SK-N-SH (cell line): ENCODE measurements around the gene SLC9A2. TPM values are rescaled to one million over a fixed set of nuclear protein-coding genes. Genes with fewer than 3 reads are reported as not detected.

ENCODE experiments used
- CTCF ChIA-PET: fragments of 300-600, 350-600 bp; formaldehyde crosslinking; extraction: SDS; loops from one replicate; lab custom pipeline; 2021; lab: Yijun Ruan, JAX
- POLR2A ChIA-PET: fragments of 350-600 bp; sonication (Branson Sonifier 250); formaldehyde crosslinking; extraction: SDS; loops from one replicate; lab custom pipeline; 2020; ENCODE audit warnings: antibody characterized with exemption, inconsistent platforms; lab: Yijun Ruan, JAX
- DNase-seq: peaks from one replicate; pipeline ENCODE4 v3.0.0; 2012
- H2AFZ ChIP-seq: fragments of 200-600 bp; sonication (generic); 2 replicates; pipeline ENCODE4 v1.8.1; 2016; ENCODE audit warnings: antibody characterized with exemption, mild to moderate bottlenecking, low read depth
- H3F3A ChIP-seq: fragments of 200-600 bp; sonication (generic); replicated peaks from 2 replicates; pipeline ENCODE3; 2016; ENCODE audit warnings: antibody characterized with exemption, mild to moderate bottlenecking; ENCODE audit not compliant: insufficient read depth
- H3K27ac ChIP-seq, 2 experiments: fragments of 200-500 bp in 1 of 2; fragments of 200-600 bp in 1 of 2; sonication (Bioruptor generic) in 1 of 2; sonication (generic), shearing (Covaris generic) in 1 of 2; 2 replicates each; pipeline versions ENCODE4 v1.5.1 to v1.6.1; 2014 to 2016; ENCODE audit warnings: low read depth in 2 of 2, inconsistent platforms in 1 of 2, low read length in 1 of 2, mild to moderate bottlenecking in 1 of 2, mixed read lengths in 1 of 2
- H3K27me3 ChIP-seq: fragments of 200-600 bp; sonication (generic), shearing (Covaris generic); 2 replicates; pipeline ENCODE4 v1.6.1; 2016; ENCODE audit warnings: mixed run types; ENCODE audit not compliant: insufficient read depth
- H3K36me3 ChIP-seq, 2 experiments: fragments of 200-500 bp in 1 of 2; fragments of 200-600 bp in 1 of 2; sonication (Bioruptor generic) in 1 of 2; sonication (generic) in 1 of 2; replicated peaks in 1 of 2; 2 replicates each; pipeline versions ENCODE3 to v1.5.1; 2014 to 2016; ENCODE audit warnings: low read length in 1 of 2, mild to moderate bottlenecking in 1 of 2; ENCODE audit not compliant: insufficient read depth in 2 of 2, control insufficient read depth in 1 of 2
- H3K4me1 ChIP-seq, 2 experiments: fragments of 200-500 bp in 1 of 2; fragments of 200-600 bp in 1 of 2; sonication (Bioruptor generic) in 1 of 2; sonication (generic), shearing (Covaris generic) in 1 of 2; 2 replicates each; pipeline versions ENCODE4 v1.5.1 to v1.6.1; 2014 to 2016; ENCODE audit warnings: low read depth in 1 of 2, low read length in 1 of 2, mixed run types in 1 of 2; ENCODE audit not compliant: insufficient read depth in 2 of 2, control insufficient read depth in 1 of 2
- H3K4me2 ChIP-seq: fragments of 200-600 bp; sonication (generic), shearing (Covaris generic); 2 replicates; pipeline ENCODE4 v1.6.1; 2017; ENCODE audit warnings: mixed run types
- H3K4me3 ChIP-seq, 2 experiments: fragments of 200-500 bp in 1 of 2; fragments of 200-600 bp in 1 of 2; sonication (Bioruptor generic) in 1 of 2; sonication (generic), shearing (Covaris generic) in 1 of 2; 2 replicates each; pipeline versions ENCODE4 v1.5.1 to v1.8.1; 2014 to 2016; ENCODE audit warnings: low read depth in 2 of 2, inconsistent platforms in 1 of 2, low read length in 1 of 2, mild to moderate bottlenecking in 1 of 2, mixed read lengths in 1 of 2, moderate library complexity in 1 of 2
- H3K79me2 ChIP-seq: fragments of 200-600 bp; sonication (generic); 2 replicates; pipeline ENCODE4 v1.8.1; 2017; ENCODE audit warnings: mild to moderate bottlenecking; ENCODE audit not compliant: insufficient read depth
- H3K9ac ChIP-seq: fragments of 200-600 bp; sonication (generic); 2 replicates; pipeline ENCODE4 v1.6.1; 2017; ENCODE audit warnings: mixed run types
- H3K9me2 ChIP-seq: fragments of 200-600 bp; sonication (generic); 2 replicates; pipeline ENCODE4 v1.6.1; 2017; ENCODE audit warnings: mixed run types
- H3K9me3 ChIP-seq: fragments of 200-600 bp; sonication (generic); 2 replicates; pipeline ENCODE4 v1.6.1; 2017; ENCODE audit warnings: mixed run types, mild to moderate bottlenecking, moderate library complexity
- H4K20me1 ChIP-seq: fragments of 200-600 bp; sonication (generic); 2 replicates; pipeline ENCODE4 v1.6.1; 2017; ENCODE audit warnings: mild to moderate bottlenecking, mixed run types; ENCODE audit not compliant: insufficient read depth
- CHD2 ChIP-seq: fragments of 150-350 bp; IDR thresholded peaks from 2 replicates; pipeline ENCODE4 v1.6.1; 2018; ENCODE audit warnings: low read length; ENCODE audit not compliant: partially characterized antibody
- ELF1 ChIP-seq: IDR thresholded peaks from 2 replicates; pipeline ENCODE4 v1.4.0; 2012
- EP300 ChIP-seq, 2 experiments: IDR thresholded peaks; 2 replicates each; pipeline versions ENCODE4 v1.4.0 to v1.6.1; 2012; ENCODE audit warnings: borderline replicate concordance in 1 of 2, low read depth in 1 of 2, low read length in 1 of 2
- EZH2phosphoT487 ChIP-seq: fragments of 200-600 bp; sonication (generic); IDR thresholded peaks from 2 replicates; pipeline ENCODE4 v1.6.1; 2017; ENCODE audit warnings: low read depth, mixed run types, mild to moderate bottlenecking, antibody characterized with exemption, moderate library complexity, borderline replicate concordance
- FOSL2 ChIP-seq: IDR thresholded peaks from 2 replicates; pipeline ENCODE4 v1.4.0; 2012; ENCODE audit warnings: low read depth, mild to moderate bottlenecking, moderate library complexity, borderline replicate concordance
- FOXJ3 ChIP-seq: sonication (generic); formaldehyde crosslinking; IDR thresholded peaks from 2 replicates; pipeline ENCODE4 v1.5.1; 2020; ENCODE audit warnings: mild to moderate bottlenecking, missing genetic modification reagents
- FOXM1 ChIP-seq: IDR thresholded peaks from 2 replicates; pipeline ENCODE4 v1.4.0; 2012; ENCODE audit warnings: low read depth, mild to moderate bottlenecking
- MXI1 ChIP-seq: IDR thresholded peaks from 2 replicates; pipeline ENCODE4 v1.6.1; 2012; ENCODE audit warnings: mild to moderate bottlenecking, low read depth, low read length, improper control_type of control experiment
- NFIC ChIP-seq: IDR thresholded peaks from 2 replicates; pipeline ENCODE4 v1.4.0; 2012; ENCODE audit warnings: borderline replicate concordance
- NRF1 ChIP-seq: IDR thresholded peaks from 2 replicates; pipeline ENCODE4 v1.6.1; 2012; ENCODE audit warnings: low read depth, mild to moderate bottlenecking, low read length
- POLR2AphosphoS5 ChIP-seq: IDR thresholded peaks from 2 replicates; pipeline ENCODE4 v1.6.1; 2012; ENCODE audit warnings: low read depth, low read length
- RCOR1 ChIP-seq: fragments of 150-350 bp; IDR thresholded peaks from 2 replicates; pipeline ENCODE4 v1.6.1; 2017; ENCODE audit warnings: antibody characterized with exemption, low read length
- RXRA ChIP-seq: IDR thresholded peaks from 2 replicates; pipeline ENCODE4 v1.4.0; 2012; ENCODE audit warnings: low read depth, mild to moderate bottlenecking, borderline replicate concordance
- SIN3A ChIP-seq: IDR thresholded peaks from 2 replicates; pipeline ENCODE4 v1.6.1; 2012; ENCODE audit warnings: low read depth, mild to moderate bottlenecking, low read length, moderate library complexity, borderline replicate concordance
- TEAD4 ChIP-seq: IDR thresholded peaks from 2 replicates; pipeline ENCODE4 v1.4.0; 2012; ENCODE audit warnings: mild to moderate bottlenecking, borderline replicate concordance; ENCODE audit not compliant: insufficient read depth
- YY1 ChIP-seq: IDR thresholded peaks from 2 replicates; pipeline ENCODE4 v1.4.0; 2012; ENCODE audit warnings: low read depth, mild to moderate bottlenecking
- WGBS: methylation state at CpG from one replicate; pipeline ENCODE4 v1.1.6; 2017; ENCODE audit warnings: low lambda C conversion rate; 5-methylcytosine and 5-hydroxymethylcytosine counted together
- polyA plus RNA-seq, 3 experiments: library from polyadenylated mRNA; depleted of rRNA; stranded (reverse); fragments of >200 nt; gene quantifications; 2 replicates each; pipeline ENCODE4 v1.2.3, GENCODE V29; 2012
- TF ChIP-seq, protein P1 (sequence below): fragments of 150-350 bp; IDR thresholded peaks from 2 replicates; pipeline ENCODE4 v1.6.1; 2016; ENCODE audit warnings: mild to moderate bottlenecking, low read depth, low read length
- TF ChIP-seq, protein P2 (sequence below): fragments of 150-350 bp; IDR thresholded peaks from 2 replicates; pipeline ENCODE4 v1.6.1; 2017; ENCODE audit warnings: antibody characterized with exemption, low read length, low read depth, borderline replicate concordance
- TF ChIP-seq, protein P3 (sequence below): IDR thresholded peaks from 2 replicates; pipeline ENCODE4 v1.6.1; 2012; ENCODE audit warnings: mild to moderate bottlenecking, low read depth, low read length, moderate library complexity
- TF ChIP-seq, protein P4 (sequence below): IDR thresholded peaks from 2 replicates; pipeline ENCODE4 v1.4.0; 2012; ENCODE audit warnings: low read depth

Gene SLC9A2
- polyA plus RNA-seq, 1 of the 3 experiments (the other 2 are of a cell fraction) = not detected

DNA sequence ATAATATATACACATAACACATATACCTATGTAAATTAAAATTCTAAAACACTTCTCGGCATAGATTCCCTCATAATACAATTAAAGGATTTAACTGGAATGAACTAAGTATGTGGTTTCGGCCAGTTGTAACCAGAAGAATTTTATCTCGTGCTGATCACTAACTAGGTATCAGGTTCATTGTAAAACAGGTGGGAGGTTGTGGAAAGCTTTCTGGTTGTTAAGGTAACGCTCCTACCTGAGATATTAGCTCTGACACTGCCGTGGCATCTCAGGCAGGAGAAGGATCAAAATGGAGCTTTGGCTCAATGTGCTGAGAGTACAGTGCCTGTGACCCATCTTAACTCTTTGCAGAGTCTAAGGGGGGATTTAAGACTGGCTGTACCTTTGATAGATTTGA, 42.5 kb downstream of the SLC9A2 start:
- H3K9ac ChIP-seq = no peak overlapping the region
- no peaks in the 10 kb centered on the region for H3K79me2 ChIP-seq
- TF ChIP-seq, protein P1, sequence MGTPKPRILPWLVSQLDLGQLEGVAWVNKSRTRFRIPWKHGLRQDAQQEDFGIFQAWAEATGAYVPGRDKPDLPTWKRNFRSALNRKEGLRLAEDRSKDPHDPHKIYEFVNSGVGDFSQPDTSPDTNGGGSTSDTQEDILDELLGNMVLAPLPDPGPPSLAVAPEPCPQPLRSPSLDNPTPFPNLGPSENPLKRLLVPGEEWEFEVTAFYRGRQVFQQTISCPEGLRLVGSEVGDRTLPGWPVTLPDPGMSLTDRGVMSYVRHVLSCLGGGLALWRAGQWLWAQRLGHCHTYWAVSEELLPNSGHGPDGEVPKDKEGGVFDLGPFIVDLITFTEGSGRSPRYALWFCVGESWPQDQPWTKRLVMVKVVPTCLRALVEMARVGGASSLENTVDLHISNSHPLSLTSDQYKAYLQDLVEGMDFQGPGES = no peak
- TF ChIP-seq RXRA = no peak
- TF ChIP-seq SIN3A = no peak
- TF ChIP-seq CHD2 = no peak
- TF ChIP-seq FOXJ3 = no peak
- no peak for TF ChIP-seq POLR2AphosphoS5
- no peak for TF ChIP-seq NRF1
- TF ChIP-seq TEAD4 = no peak
- TF ChIP-seq ELF1 = no peak
- TF ChIP-seq MXI1 = no peak
- TF ChIP-seq NFIC = no peak
- no peak for TF ChIP-seq YY1
- TF ChIP-seq, protein P2, sequence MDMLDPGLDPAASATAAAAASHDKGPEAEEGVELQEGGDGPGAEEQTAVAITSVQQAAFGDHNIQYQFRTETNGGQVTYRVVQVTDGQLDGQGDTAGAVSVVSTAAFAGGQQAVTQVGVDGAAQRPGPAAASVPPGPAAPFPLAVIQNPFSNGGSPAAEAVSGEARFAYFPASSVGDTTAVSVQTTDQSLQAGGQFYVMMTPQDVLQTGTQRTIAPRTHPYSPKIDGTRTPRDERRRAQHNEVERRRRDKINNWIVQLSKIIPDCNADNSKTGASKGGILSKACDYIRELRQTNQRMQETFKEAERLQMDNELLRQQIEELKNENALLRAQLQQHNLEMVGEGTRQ = no peak
- no peak for TF ChIP-seq FOSL2
- TF ChIP-seq FOXM1 = no peak
- TF ChIP-seq, protein P3, sequence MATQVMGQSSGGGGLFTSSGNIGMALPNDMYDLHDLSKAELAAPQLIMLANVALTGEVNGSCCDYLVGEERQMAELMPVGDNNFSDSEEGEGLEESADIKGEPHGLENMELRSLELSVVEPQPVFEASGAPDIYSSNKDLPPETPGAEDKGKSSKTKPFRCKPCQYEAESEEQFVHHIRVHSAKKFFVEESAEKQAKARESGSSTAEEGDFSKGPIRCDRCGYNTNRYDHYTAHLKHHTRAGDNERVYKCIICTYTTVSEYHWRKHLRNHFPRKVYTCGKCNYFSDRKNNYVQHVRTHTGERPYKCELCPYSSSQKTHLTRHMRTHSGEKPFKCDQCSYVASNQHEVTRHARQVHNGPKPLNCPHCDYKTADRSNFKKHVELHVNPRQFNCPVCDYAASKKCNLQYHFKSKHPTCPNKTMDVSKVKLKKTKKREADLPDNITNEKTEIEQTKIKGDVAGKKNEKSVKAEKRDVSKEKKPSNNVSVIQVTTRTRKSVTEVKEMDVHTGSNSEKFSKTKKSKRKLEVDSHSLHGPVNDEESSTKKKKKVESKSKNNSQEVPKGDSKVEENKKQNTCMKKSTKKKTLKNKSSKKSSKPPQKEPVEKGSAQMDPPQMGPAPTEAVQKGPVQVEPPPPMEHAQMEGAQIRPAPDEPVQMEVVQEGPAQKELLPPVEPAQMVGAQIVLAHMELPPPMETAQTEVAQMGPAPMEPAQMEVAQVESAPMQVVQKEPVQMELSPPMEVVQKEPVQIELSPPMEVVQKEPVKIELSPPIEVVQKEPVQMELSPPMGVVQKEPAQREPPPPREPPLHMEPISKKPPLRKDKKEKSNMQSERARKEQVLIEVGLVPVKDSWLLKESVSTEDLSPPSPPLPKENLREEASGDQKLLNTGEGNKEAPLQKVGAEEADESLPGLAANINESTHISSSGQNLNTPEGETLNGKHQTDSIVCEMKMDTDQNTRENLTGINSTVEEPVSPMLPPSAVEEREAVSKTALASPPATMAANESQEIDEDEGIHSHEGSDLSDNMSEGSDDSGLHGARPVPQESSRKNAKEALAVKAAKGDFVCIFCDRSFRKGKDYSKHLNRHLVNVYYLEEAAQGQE = no peak
- no peak for TF ChIP-seq EP300 (IDR thresholded peaks at IDR 0.05; ENCODE audit: borderline replicate concordance in 1 of 2, low read depth in 1 of 2, low read length in 1 of 2)
- TF ChIP-seq RCOR1 = no peak
- TF ChIP-seq, protein P4, sequence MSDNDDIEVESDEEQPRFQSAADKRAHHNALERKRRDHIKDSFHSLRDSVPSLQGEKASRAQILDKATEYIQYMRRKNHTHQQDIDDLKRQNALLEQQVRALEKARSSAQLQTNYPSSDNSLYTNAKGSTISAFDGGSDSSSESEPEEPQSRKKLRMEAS = no peak
- TF ChIP-seq EZH2phosphoT487 = no peak
- POLR2A ChIA-PET = no interaction called here
- no peaks in the 10 kb centered on the region for H4K20me1 ChIP-seq
- H3K27ac ChIP-seq = no peak overlapping the region
- H3K4me3 ChIP-seq = no peak overlapping the region
- no peaks in the 10 kb centered on the region for H3K9me3 ChIP-seq
- CTCF ChIA-PET = no interaction called here
- H2AFZ ChIP-seq = no peak overlapping the region
- H3F3A ChIP-seq = no peaks in the 10 kb centered on the region
- no peak overlapping the region for H3K4me2 ChIP-seq
- H3K4me1 ChIP-seq = no peaks in the 10 kb centered on the region
- no peaks in the 10 kb centered on the region for H3K9me2 ChIP-seq
- H3K36me3 ChIP-seq = no peaks in the 10 kb centered on the region
- DNase-seq = no peak
- 8% methylated on average over 5 of the region's 5 CpGs for WGBS
- peaks cover 20% of the 10 kb centered on the region; the same call in 1 of the 2 replicates for H3K27me3 ChIP-seq
